Stimulated activated CD4-positive, alpha-beta T cell treated with anti-CD3 and anti-CD28 coated beads, Interleukin-2, amount 100 ng/mL, for 4 hours (primary cell): Measurements from ENCODE around the gene C19orf12.
"Not testable (repeated sequence)": the region's sequence is repeated elsewhere in the genome, so short reads cannot be mapped to it uniquely, and the experiment has no call there.

Source experiments
- DNase-seq: peaks from one replicate; pipeline ENCODE4 v3.0.0-alpha.2; 2020; ENCODE audit warnings: low read depth

C19orf12 gene

DNA sequence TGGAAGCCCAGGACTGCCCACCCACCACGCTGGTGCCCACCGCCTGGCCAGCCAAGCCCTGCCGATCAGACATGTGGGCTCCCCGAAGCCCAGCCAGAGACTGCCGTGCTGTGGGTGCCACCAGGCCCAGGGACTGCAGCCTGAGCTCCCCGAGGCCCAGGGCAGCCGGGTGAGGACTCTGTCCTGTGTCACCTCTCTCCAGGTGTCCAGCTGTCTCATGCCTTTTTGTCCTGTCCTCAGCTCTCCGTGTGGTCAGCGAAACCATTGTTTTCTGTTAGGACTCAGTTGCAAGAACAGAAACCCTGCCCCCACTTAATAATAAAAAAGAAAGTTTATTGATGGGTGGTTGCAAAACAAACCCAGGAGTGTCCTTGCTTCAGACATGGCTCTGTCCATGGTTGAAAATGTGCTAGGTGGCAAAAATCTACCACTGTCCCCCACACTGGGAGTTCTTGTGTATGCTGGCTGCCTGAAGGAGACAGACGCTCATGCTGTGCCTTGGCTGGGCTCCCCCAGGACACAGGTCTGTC, 39.9 kb downstream of the C19orf12 start:
- no peak for DNase-seq

GRCh38 chr19:29674374-29675119, 40.5 kb downstream of the C19orf12 start:
- DNase-seq = no peak

DNA sequence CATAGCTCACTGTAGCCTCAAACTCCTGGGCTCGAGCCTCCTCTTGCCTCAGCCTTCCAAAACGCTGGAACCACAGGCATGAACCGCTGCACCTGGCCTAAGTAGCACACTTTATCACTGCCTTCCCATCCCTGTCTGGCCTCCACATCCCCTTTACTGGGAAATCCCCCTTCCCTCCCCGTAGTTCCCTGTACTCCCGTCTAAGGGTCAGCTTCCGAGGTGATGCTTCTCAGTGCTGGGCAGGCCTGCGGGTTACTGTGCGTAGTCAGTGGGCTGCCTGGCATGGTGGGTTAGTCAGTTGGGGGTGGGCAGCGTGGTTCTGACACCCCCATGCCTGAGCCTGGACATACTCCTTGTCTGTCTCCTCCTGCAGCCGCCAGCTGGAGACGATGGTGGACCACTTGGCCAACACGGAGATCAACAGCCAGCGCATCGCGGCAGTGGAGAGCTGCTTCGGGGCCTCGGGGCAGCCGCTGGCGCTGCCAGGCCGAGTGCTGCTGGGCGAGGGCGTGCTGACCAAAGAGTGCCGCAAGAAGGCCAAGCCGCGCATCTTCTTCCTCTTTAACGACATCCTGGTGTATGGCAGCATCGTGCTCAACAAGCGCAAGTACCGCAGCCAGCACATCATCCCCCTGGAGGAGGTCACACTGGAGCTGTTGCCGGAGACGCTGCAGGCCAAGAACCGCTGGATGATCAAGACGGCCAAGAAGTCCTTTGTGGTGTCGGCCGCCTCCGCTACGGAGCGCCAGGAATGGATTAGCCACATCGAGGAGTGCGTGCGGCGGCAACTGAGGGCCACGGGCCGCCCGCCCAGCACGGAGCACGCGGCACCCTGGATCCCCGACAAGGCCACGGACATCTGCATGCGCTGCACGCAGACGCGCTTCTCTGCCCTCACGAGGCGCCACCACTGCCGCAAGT, 41.4 kb downstream of the C19orf12 start:
- no peak for DNase-seq

- peak; percentile 86 for DNase-seq
Observed at GRCh38 chr19:29672933-29673336, 42.1 kb downstream of the C19orf12 start.

DNA sequence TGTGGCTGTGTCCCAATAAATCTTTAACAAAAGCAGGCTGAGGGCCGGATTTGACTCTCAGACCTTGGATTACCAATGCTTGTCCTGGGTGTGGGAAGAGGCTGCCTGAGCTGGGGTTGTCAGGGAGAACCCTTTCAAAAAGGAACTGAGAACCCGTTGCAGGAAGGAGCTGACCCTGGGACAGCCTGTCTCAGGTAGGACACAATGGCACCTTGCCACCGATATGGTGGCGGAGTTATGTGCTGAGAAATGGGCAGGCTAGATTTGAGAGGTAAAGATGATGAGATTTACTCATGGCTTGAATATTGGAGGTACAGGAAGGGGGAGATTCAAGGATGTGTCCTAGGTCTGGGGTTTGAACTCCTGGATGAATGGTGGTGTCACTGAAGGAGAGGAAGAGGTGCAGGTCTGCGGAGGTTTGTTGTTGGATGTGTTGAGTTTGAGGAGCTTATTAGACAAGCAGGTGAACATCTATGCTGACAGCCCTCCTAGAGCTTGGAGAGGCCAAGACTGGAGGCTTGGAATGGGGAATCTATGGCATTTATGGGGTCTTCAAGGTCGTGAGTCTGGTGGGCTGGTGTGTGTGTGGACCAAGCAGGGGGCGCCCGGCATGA, 42.6 kb downstream of the C19orf12 start:
- DNase-seq = no peak

DNA sequence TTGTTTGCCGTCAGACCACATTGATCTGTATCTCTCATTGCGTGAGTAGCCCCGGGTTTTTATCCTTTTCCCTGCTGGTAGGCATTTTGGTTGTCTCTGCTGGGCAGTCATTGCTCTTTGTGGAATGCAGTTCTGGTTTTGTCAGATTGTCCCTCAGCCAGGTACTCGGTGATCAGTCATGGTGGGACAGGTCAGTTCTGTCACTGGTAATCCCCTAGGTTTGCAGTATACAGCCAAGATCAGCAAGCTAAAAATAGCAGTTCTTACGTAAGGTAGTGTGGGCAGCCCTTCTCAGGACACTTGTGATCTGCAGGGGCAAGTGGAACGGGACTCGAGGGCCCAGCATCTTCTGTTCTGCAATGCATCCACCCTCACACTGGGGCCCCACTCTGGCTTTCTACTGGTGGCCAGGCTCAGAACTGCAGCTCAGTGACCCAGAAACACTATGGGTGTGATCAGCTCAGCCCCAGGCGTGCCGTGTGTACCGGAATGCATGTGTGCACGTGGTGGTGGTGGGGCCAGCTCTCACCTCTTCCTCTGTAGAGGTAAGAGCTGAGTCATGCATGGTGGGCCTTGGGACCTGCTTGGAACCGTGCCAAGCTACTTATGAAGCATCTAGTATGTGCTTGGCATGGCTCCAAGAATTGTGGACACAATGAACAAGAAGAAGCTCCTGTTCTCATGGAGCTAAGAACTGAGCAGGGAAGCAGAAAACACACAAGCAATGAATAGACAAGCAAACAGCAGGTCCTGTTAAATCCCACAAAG, 43.5 kb downstream of the C19orf12 start:
- peak; percentile 84 for DNase-seq

GRCh38 chr19:29671026-29671392, 44.1 kb downstream of the C19orf12 start:
- not testable (repeated sequence) for DNase-seq

GRCh38 chr19:29670255-29670654, 44.8 kb downstream of the C19orf12 start:
- DNase-seq = no peak

DNA sequence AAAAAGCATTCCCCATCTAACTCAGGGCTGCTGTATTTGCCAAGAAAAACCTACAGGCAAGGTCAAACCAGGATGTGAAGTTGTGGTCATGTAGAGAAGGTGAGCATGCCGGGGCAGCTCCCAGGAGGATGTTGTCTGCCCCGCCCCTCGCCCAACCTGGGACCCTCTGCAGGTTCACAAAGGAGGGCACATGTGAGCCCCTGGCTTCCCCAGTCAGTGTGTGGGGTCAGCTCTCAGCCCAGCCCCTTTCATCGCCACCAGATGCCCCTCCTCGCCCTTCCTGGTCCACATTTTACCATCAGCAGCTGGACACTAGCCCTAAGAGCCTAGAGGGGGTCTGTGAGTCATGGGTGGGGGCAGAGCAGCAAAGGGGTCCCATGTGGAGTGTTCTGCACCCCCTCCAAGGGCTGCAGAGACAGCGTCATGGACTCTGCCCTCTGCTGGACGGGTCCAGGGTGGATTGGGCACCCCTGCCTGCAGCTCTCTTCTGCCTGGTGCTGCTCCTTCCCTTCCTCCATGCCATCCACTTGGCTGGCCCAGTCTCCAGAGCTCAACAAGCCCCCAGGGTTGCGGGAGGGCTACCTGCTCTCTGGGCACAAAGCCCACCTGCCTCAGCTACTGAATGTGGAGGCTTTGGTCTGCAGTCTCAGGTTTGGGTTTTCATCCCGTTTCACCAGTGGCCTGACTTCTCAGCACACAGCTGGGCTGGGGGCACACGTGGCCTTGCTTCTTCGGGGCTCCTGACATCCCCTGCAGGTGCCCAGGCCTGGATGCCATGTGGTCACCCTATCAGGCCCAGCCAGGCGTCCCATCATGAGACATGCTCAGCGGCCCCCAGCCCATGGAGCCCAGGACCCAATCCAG, 46.1 kb downstream of the C19orf12 start:
- no peak for DNase-seq

DNA sequence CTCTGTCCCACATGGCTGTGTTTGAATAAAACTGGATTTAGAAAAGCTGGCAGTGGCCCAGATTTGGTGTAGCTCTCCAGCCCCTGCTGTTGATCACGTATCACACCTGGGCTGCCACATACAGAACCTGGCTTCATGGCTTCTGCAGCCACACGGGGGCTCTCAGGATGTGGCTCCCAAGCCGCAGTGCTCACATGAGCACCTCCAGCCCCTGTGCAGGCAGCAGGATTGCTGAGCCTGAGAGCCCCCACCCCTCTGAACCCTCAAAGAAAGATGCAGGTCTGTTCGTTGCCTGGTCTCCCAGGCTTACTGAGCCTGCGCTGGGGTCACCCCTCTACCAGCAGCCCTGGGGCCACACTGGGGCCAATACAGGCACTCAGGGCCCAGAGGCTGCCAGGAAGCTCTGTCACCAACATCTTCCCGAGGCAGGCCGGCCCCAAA, 47.1 kb downstream of the C19orf12 start:
- DNase-seq = no peak

- DNase-seq = no peak
Observed at GRCh38 chr19:29667387-29667783, 47.7 kb downstream of the C19orf12 start.

- DNase-seq = no peak
Observed at GRCh38 chr19:29666578-29667386, 48.3 kb downstream of the C19orf12 start.

- DNase-seq = no peak
Observed at GRCh38 chr19:29665826-29666577, 49.1 kb downstream of the C19orf12 start.

DNA sequence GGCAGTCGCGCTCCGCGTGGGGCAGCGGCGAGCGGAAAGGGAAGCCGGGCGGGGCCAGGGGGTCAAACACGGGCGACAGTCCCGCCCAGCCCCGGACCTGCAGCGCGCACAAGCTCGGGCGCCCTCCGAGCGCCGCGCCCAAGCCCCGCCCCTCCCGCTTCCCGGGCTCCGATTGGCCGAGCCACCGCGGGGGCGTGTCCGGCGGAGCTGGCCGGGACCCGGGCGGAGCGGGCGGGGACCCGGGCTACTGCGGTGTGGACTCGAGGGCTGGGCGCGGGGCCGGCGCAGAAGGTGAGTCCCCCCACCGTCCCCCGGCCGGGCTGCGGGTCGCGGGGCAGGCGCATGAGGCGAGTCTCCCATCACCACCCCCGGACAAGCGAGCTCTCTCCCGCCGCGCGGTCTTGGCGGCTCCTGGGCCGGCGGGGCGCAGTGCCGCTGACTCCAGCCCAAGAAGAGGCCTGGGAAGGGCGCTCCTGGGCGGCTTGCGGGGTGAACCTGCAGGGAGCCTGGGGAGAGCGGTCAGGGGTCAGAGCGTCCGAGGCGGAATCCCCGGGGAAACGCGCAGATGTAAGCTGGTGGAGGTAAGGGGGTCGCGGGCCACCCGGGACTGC, 49.7 kb downstream of the C19orf12 start, which contains the start of gene PLEKHF1:
TSS of gene PLEKHF1 (plus strand) at position 247 of the 611 bp plus-strand sequence. CDS start 8,379 bp downstream, outside the sequence.
- DNase-seq = peak; percentile 69

- DNase-seq = no peak
Observed at GRCh38 chr19:29664753-29665214, 50.3 kb downstream of the C19orf12 start.

GRCh38 chr19:29663861-29664752, 51.0 kb downstream of the C19orf12 start:
- DNase-seq = no peak
